HG03571 (cell line): Measurements from ENCODE around the gene MVB12B.

Experiments
- ATAC-seq: cut with Tn5 transposase; IDR thresholded peaks from one replicate; pipeline ENCODE4 v1.9.1; 2021; ENCODE audit not compliant: unreplicated experiment

MVB12B gene

DNA sequence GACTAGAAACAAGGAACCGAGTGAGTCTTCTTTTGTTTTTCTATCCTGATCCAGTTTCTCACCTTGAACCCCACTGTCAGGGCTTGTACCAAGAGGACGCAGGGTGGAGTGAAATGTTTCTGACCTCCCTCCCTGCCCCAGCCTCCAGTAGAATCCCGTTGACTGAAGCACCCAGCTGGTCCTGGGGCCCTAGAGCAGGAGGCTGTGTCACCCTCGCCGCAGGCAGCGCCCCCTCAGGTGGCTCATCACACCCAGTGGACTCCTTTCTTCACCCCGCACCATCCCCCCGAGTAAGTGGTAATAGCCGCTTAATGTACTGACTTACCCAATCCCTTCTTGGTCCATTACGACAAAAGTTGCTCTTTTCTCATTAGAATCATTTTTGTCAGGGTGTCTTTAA, 53.8 kb downstream of the MVB12B start:
- no peak for ATAC-seq

DNA sequence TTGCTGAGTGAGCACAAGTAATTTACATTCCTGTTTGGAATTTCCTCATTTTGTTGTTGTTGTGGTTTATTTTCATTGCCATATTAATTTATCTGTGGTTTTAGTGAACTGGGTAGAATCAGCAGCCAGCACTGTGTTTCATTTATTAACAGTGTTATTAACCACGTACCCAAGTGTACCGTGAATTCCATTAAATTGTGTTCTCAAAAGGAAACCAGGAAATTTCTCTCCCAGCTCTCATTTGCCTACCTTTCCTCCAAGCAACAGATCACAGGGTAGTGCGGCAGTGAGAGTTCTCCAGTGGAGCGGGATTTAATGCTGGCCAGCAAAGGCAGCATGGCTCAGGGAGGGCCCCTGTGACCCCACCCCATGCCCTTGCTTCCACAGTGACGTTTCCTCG, 54.6 kb downstream of the MVB12B start:
- ATAC-seq: no peak

DNA sequence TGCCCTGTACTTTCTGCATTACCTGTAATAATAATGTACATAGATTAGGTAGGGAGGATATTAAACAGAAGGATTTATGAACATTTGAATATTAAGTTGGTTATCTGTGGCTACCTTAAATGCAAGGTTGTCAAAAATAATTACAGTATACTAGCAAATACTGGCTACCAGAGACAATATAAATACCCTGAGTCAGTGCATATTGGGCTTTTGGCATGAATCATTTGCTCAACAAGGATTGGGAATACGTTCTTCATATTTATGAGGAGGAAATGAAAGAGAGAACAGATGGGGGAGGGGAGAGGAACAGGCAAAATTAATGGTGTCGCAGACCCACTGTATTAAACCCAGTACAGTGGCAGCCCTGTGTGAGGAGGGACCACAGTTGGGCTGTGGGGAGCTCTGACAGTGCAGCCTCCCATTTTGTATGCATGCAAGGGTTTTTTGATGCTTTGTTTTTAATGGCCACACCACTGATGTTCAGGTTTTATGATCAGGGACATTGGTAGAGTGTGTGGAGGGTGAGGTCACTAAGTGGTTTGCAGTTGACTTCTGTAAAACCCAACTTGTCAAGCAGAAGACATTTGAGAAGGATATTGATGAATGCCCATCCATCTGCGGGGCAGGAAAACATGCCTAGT, 56.9 kb downstream of the MVB12B start:
- ATAC-seq: no peak

DNA sequence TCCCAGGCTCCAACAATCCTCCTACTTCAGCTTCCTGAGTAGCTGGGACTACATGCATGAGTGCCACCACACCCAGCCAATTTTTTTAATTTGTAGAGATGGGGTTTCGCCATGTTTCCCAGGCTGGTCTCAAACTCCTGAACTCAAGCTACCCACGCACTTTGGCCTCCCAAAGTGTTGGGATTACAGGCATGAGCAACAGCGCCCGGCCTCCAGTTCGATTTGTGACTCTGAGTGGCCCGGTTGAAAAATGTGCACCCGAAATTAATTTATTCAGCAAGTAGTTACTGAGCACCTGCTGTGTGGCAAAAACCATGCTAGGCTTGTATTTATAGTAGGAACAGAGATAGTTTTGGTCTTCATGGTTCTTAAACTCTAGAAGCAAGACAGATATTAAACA, 58.3 kb downstream of the MVB12B start:
- no peak for ATAC-seq

DNA sequence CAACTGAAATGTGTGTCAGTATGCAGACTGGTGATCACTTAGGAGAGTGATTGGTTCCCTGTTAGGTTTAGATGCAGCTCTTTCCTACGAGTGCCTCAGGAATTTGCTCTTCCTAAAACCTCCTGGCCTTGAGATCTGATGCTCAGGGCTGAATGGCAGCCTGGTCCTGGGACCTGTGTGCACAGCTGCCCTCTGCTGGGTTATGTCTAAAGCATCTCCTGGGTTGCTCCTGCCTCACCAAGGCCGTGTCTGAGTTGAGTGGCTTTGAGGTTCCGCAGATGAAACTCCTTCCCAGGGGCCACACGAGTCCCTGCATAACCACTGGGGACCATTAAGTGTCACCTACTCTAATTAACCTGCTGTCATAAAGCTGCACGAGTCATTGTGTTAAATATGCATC, 59.5 kb downstream of the MVB12B start:
- no peak for ATAC-seq

DNA sequence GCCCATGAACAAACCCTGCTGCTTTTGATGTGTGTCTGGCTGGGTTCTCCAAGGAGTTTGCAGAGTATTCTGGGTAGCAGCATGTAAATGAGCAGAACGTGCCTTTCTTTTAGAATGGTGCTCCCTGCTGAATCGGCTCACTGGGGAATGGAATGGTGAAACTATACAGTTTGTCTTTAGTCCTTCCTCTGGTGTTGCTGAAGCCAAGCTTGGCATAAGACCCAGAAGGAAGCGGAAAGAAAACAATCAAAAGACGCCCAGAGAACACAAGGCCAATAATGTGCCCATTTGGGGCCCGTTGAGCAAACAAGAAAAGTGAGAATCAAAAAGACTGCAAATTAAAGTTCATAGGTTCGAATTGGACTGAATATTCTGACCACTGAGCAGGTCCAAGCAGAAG, 60.1 kb downstream of the MVB12B start:
- no peak for ATAC-seq

DNA sequence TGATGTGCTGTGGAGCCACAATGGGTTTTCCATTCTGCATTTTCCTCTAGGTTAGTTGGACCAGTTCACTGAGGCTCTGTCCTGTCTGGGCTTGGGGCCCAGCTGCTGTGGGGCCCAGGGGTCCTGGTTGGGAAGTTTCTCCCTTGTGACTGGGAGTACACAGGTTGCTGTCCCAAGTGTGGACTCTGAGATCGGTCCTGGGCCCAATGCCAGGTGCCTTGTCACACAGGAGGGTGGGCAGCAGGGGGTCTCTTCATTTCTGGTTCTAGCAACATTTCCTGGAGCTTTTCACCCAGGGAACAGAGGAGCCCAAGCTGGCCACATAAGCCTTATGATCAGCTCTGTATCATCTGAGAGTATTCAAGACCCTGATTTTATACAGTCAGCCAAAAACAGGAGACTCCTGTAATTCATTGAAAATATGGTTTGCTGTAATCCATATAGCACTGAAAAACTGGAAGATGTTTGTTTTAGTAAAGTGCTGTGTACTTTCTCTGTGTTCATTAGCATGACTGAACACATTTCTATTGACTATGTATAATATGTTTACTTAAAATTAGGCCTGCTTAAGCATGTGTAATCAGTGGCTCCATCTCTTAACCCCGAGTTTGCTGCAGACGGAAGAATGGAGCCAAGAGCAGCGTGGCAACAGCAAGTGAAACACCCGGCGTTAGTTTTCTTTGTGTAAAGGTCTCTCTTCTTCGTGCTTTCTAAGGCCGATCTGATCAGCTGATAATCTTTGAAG, 62.5 kb downstream of the MVB12B start:
- ATAC-seq: no peak

DNA sequence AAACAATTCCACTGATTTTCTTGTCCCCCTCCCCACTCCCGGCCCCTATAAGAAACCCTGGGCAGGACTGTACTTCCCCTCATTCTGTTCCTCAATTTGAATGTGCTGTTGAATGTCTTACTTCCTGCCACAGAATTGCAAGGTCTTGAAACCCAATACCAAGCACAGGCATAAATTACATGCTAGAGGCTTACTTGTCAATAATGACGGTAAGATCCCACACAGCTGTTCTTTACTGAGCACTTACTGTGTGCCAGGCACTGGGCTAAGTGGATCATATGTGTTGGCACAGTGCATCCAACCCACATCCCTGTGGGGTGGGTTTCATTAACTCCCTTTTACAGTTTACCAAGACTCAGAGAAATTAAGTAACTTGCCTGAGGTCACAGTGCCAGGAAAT, 63.4 kb downstream of the MVB12B start:
- no peak for ATAC-seq

DNA sequence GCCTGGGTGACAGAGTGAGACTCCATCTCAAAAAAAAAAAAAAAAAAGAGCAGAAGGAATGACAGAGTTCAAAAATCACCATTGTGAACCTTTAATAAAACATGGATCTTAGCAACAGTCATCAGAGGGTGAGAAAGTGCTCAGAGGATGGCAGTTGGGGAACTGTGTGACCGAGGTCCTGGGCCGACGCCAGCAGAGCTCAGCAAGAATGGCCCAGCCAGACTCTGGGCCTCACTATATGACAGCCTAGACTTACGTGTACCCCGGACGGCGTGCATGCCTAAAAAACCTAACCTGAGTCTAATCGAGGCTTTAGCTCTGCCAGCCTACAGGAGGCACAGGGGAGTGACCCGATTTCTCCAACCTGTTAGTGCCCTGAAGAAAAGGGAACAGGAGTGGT, 64.3 kb downstream of the MVB12B start:
- no peak for ATAC-seq

DNA sequence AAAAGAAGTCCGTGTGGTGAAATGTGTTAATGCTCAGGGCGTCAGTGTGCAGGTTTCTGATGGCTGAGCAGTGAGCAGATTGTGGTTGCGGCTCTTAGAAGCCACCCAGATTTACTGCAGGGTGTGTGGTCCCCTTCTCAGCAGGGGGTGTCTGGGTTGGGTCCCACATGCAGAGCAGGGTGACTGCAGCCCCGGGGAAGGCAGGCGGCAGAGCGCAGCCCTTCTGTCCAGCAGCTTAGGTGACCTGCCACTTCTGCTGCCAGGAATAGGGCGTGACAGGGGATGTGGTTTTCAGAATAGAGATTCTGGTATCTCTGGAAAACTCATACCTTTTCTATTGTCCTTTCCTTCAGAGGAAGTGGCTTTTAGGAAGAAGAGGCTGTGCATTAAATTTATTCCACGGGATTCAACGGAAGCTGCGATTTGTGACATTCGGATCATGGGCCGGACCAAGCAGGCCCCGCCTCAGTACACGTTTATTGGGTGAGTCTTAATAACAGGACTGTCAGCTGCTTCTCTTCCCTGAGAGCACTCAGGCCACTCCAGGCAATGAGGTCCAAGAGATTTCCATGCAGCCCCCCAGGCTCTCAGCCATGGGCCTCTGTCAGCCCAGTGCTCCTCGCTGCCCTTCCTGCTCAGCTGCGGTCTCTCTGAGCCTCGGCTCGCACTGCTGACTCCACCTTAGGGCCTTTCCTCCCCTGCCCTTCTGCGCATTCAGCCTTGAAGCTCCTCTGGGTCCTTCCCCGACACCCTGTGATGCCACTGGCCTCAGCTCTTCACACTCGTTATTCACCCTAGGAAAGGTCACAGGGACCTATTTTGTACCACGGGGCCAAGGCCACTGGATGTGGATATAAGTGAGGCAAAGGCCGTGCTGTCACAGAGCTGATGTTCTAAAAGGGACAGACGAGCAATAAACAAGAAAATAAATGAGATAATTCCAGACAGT, 65.4 kb downstream of the MVB12B start:
- no peak for ATAC-seq

DNA sequence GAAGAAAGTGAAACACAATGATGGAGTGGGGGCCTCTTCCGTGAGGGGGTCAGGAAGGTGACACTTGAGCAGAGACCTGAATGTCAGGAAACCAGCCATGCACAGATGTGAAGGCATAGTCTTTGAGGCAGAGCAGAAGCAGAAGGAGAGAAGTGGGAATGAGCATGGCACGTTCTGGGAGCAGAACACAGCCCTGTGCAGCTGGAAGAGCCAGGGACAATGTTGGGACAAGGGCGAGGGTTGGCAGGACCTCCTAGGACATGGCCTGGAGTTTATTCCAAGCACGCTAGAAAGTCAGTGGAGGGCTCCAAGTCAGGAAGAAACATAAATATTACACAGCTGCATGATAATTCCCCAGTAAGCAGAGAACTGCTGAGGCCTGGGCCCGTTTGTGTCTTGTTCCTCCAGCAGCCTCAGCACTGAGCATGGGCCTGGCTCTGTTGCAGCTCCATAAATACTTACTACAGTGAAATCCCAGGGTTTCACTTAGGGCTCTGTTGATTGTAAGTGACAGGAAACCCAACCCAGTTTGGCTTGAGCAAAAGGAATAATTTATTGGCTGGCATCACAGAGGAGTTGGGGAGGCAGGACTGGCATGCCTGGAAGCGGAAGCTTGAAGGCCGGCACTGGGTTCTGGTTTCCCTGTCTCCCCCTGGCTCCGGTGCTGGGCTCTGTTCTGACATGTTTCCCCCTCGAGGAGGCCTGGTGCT, 66.2 kb downstream of the MVB12B start:
- no peak for ATAC-seq

DNA sequence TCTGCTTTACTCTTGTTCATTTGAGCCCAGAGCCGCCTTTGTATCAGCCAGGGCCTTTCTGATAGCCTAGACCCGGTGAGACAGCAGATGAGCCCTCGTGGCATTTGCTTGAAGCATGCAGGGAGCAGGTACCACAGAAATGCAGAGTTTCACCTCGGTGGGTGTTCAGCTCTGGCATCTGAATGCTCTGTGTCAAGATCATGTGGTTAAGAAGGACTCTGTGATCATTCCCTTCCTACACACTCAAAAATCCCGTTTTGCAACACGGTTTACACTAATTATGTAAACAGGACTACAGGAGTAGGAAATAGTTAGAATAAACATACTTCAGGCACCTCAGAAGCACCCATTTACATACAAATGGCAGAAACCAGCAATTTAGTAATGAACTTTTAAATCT, 67.2 kb downstream of the MVB12B start:
- ATAC-seq: no peak

DNA sequence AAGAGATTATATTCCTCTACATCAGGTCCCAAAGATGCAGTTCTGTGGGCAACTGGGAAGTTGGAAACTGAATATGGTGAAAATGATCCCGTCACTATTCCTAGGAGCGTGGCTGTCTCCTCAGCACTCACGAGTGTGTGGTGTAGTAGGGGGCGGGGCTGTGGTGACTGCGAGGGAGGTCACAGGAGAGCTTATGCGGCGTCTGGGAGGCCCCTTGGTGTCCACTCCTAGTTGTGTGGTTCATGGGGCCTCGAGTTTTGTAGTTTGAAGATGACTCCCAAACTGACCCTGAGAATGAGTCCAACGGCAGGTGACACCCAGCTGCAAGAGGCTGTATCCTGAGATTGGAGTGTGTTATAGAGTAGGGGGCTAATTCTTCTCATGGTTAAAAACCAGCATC, 68.2 kb downstream of the MVB12B start:
- ATAC-seq: no peak

DNA sequence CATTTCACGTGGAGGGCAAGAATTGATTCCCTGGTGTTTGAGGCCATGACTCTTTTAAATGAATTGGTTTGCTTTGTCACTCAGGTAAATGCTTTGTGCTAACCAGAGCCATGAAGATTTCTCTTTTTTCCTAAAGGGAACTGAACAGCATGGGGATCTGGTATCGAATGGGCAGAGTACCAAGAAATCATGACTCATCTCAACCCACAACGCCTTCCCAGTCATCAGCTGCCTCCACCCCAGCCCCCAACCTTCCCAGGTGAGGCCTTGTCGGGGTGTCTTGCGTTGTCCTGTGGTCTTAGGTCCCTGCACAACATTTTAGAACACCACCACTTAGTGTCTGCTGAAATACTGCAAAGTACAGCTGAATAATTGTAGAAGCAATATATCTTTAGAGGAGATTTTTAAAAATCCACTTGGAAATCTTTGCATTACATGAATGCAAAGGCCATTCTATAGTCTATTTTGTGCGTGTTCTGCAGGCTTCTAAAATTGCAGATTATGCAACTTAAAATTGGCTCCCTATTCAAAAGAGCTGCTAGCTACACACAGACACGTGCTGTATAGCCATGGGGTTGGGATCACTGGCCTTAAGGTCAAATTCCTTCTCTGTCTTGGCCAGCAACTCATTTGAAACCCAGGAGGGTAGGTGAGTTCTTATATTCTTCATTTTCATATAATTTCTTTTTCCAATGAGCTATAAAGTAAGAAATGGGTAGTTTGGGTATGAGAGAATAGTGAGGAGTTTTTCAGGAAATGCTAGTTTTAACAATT, 69.0 kb downstream of the MVB12B start:
- ATAC-seq: no peak

DNA sequence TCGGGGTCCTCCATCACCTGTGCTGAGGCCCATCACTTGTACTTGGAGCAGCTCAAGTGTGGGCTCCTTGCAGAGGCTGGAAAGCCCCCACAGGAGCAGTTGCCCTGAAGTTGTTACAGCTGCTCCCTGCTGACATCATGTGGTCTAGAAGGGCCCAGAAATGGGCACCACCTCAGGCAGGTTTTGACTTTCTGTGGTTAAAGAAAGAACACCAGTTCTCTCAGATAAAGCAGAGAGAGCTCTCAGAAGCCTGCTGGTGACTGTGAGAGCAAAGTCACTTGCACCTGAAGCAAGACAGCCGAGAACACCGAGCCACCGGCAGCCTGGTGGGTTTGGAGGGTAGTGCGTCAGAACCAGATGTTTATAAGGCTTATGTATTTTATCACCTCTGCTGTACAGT, 70.4 kb downstream of the MVB12B start:
- peak; percentile 52 for ATAC-seq

DNA sequence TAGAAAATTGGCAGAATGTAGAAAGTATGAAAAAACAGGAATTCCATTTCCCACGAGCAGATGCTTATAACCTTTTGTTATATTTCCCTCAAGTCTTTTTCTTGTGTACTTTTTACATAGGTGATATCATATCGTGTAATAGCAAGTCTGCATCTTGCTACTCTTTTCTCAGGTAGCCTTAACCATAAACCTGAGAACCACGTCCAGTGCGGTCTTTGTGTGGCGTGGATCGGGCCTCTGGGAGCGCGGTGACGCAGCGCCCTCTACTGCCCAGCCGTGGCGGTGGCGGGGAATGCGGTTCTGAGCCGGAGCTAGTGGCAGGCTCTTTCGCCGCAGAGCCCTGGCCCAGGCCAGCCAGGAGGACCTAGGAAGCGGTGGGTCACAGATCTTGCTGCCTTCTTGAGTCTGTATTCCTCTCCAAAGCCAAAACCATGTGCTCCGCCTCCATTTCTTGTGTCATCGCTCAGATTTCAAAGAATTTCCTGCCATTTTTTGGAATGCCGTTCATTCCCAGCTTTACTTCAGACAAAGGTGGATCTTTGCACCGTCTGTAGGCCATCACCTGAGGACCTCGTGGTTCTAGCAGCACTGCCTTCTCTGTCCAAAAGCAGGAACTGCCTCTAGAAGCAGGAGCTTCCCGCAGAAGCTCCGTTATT, 71.9 kb downstream of the MVB12B start:
- ATAC-seq: no peak

DNA sequence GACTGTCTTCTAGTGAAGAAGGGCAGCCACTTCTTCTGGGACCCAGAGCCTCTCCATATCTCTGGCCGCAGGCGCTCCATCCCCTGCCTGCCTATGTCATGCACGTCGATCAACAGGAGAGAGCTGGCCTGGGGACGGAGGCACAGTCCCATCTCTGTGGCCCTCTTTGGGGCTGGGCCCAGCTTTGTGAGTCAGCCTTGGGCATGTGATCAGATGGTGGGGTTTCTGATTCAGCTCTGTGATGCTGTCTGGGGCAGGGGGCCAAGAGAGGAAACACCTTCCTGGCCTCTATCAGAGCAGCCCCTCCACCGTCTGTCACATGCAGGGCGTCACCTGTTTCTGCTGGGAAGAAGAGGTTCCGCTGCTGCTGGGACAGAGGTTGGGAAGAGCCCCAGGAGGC, 72.6 kb downstream of the MVB12B start:
- ATAC-seq: no peak

DNA sequence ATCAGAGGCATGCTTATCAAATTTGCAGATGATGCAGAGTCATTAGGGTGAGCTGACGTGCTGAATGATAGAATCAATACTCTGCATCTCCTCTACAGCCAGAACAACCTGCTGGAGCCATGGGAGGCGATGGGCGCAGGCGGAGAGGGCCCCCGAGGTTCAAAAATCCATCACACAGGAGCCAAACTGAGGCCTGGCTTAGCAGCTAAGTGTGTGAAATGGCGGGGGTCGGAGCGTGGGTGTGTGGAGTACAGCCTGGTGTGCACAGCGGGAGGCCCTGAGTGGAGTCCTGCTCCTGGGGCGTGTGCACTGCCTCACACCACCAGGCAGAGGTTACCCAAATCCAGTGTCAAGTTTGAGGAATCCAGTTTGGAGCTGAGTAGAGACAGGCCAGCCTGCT, 73.2 kb downstream of the MVB12B start:
- no peak for ATAC-seq

DNA sequence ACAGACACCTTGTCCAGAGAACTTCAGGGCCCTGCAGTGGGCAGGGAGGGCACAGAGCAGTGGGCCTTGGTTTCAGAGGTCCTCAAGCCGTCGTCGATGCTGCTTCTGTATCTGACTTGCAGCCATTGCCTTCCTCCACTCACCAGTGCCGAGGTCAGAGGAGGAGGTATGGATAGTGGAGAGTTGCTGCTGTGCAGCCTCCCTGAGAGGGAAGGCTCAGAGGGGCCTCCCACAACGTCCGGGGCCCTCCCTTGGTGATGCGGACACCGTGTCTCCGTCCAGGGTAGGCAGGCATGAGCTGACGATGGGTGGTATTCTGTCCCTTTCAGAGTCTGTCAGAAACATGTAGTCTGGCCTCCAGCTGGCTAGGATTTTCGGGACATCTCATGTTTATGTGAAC, 73.9 kb downstream of the MVB12B start:
- no peak for ATAC-seq

DNA sequence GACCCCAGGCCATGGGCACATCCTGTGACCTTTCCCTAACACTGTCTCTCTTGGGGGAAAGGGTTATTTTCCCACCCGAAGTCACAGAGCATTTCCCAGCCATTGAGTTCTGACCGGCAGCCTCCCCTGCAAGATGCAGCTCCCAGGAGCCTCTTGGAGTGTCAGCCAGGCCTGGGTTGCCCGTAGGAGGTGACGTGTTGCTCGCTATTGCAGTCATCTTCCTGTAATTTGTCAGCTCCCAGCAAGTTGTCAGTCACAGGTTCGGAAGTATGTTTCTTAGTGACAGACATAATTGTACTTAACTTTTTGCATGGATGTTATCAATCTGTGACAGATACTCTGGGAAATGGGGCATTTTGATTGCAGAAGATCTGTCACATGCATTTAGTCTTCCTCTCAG, 74.5 kb downstream of the MVB12B start:
- no peak for ATAC-seq
